ENCODE data around the gene CYRIA. TPM values are rescaled to one million over a fixed set of nuclear protein-coding genes. Genes with fewer than 3 reads are reported as not detected.

CYRIA gene
- total RNA-seq, 4 donors from 2014 or later, result 3.3 to 8.0 (median 4.5) TPM

DNA sequence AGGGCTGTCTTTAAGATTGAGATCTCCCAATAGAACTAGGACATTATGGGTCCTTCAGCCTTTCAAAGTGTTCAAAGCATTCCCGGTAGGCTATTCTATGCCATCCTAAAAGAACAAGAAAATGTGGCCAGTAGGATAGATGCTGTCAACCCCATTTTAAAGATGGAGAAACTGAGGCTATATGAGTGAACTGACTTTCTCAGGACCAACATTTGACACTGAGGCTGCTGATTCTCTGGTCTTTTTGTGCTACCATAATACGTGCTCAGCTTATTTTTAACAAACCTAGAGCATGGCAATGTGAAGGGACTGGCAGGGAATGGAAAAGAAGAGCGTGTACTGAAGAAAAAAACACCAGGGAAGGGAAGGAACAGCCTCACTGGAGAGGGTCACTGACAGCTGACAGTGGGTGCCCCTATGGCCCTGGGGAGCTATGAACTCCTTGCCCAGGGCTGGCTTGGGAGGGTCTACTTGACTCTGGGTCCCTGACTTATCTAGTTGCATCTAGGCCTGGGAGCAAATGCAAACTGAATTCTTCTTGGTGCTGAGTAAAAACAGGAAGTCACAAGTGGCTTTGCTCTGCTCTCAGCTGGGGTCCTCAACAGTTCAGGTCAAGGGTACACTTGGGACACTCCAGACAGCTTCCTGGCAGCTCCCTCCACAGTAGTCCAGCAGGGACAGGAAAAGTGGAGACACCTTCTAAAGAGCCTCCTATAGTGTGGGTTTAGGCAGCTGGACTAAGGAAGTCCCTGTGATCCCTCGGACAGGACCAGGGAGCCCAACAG lies 2.3 kb downstream of the CYRIA start:
- DNase-seq, result no peak
- no peaks in the 10 kb centered on the region for H3K9me3 ChIP-seq
- H3K27me3 ChIP-seq, result no peaks in the 10 kb centered on the region
- no peaks in the 10 kb centered on the region for H3K36me3 ChIP-seq
- H3K4me1 ChIP-seq, result peaks cover 44 to 45% of the 10 kb centered on the region in 2 donors
- in situ Hi-C loops (cut with MboI; ENCODE audit: low sequenced_read_pairs in 4 of 4) (no loop called here), intact Hi-C loops (cut with DNase I; ENCODE audit: low total_unique reads) (loop anchor here (5.0 kb wide), 1 partner anchor 36 kb away; no protein-coding TSS in a partner anchor)
- peak overlapping the region; percentile 70 to 79 (median 73) for H3K27ac ChIP-seq
- TF ChIP-seq, protein P1, sequence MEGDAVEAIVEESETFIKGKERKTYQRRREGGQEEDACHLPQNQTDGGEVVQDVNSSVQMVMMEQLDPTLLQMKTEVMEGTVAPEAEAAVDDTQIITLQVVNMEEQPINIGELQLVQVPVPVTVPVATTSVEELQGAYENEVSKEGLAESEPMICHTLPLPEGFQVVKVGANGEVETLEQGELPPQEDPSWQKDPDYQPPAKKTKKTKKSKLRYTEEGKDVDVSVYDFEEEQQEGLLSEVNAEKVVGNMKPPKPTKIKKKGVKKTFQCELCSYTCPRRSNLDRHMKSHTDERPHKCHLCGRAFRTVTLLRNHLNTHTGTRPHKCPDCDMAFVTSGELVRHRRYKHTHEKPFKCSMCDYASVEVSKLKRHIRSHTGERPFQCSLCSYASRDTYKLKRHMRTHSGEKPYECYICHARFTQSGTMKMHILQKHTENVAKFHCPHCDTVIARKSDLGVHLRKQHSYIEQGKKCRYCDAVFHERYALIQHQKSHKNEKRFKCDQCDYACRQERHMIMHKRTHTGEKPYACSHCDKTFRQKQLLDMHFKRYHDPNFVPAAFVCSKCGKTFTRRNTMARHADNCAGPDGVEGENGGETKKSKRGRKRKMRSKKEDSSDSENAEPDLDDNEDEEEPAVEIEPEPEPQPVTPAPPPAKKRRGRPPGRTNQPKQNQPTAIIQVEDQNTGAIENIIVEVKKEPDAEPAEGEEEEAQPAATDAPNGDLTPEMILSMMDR (IDR thresholded peaks at IDR 0.05 in 4 of 5, conservative IDR thresholded peaks at IDR 0.05 in 1 of 5), result no peak
- no peak for TF ChIP-seq POLR2A (IDR thresholded peaks at IDR 0.05)
- peak overlapping the region in 3 of 4 donors; percentile 8 to 75 (median 71) for H3K4me3 ChIP-seq
- ATAC-seq, result no peak

DNA sequence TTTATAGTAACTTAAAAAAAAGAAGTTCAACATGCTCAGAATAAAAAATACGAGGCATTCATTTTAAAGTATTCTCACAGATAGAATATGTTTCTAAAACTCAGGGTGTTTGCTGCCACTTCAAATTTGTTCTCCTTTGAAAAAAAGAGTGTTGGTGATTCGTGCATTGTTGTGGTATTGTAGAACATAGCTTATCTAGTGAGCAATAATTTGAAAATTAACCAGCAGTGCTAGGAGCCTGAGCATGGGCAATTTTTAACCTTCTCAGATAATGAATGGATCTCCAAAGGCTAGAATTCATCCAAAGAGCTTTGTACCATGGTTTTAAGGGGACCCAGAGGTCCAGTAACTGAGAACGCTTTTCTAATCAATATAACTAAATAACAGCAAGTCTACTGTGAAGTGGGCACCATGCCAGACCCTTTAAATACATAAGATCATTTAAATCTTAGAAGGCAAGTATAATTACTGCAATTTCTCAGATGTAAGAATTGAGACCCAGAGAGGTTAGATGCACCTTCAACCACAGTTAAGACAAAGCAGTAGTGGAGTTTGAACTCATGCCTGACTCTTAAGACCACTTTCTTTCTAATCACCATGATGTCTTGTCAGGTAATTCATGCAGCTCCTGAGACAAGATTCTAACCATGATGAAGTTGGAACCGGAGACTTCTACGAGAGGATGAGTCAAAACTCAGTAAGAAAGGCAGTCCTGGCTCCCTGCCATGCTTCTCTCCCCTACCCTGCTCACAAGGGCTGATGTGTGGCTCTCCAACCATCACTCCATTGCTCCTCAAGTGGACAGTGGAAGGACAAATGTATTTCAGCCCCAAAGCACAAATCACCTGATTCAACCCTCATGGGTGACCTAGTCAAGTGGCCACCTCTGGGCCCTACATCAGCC lies 3.4 kb downstream of the CYRIA start:
- no peaks in the 10 kb centered on the region for H3K27me3 ChIP-seq
- no peak for ATAC-seq
- no peaks in the 10 kb centered on the region for H3K9me3 ChIP-seq
- no peaks in the 10 kb centered on the region for H3K36me3 ChIP-seq
- H3K4me3 ChIP-seq, result no peak overlapping the region
- peak overlapping the region in 1 of 4 donors; percentile 22 for H3K27ac ChIP-seq
- TF ChIP-seq POLR2A (IDR thresholded peaks at IDR 0.05), result no peak
- TF ChIP-seq, protein P1 (IDR thresholded peaks at IDR 0.05 in 4 of 5, conservative IDR thresholded peaks at IDR 0.05 in 1 of 5), result no peak
- no peak for DNase-seq
- in situ Hi-C loops (cut with MboI; ENCODE audit: low sequenced_read_pairs in 4 of 4), result no loop called here
- peaks cover 55 to 56% of the 10 kb centered on the region in 2 donors for H3K4me1 ChIP-seq
- intact Hi-C loops (cut with DNase I; ENCODE audit: low total_unique reads), result loop anchor here (5.0 kb wide), 1 partner anchor 35 kb away; no protein-coding TSS in a partner anchor

DNA sequence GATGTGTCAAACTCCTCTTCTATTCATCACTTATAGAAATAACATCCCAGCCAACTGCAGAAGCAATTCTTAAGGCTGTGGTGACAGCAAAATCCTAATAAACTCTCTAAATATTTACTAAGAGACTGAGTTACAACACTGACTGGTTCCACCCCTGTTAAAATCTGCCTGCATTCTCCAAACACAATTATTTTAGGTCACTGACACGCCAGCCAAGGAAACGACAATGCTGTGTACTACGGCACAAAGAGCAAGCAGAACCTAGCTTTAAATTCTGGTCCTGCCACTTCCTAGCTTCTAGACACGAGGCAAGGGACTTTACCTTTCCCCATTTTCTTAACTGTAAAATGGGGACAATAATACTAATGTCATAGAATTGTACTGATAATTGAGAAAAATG lies 4.1 kb downstream of the CYRIA start:
- Histone ChIP-seq H3K36me3 (no peaks in the 10 kb centered on the region), H3K4me1 (peaks cover 58 to 63% of the 10 kb centered on the region in 2 donors), H3K27ac (no peak overlapping the region), H3K27me3 (no peaks in the 10 kb centered on the region), H3K9me3 (no peaks in the 10 kb centered on the region), H3K4me3 (no peak overlapping the region)
- ATAC-seq (no peak), DNase-seq (no peak)
- TF ChIP-seq, protein P1 (IDR thresholded peaks at IDR 0.05 in 4 of 5, conservative IDR thresholded peaks at IDR 0.05 in 1 of 5), result no peak
- no peak for TF ChIP-seq POLR2A (IDR thresholded peaks at IDR 0.05)
- in situ Hi-C loops (cut with MboI; ENCODE audit: low sequenced_read_pairs in 4 of 4) (no loop called here), intact Hi-C loops (cut with DNase I; ENCODE audit: low total_unique reads) (loop anchor here (5.0 kb wide), 1 partner anchor 34 kb away; no protein-coding TSS in a partner anchor)

DNA sequence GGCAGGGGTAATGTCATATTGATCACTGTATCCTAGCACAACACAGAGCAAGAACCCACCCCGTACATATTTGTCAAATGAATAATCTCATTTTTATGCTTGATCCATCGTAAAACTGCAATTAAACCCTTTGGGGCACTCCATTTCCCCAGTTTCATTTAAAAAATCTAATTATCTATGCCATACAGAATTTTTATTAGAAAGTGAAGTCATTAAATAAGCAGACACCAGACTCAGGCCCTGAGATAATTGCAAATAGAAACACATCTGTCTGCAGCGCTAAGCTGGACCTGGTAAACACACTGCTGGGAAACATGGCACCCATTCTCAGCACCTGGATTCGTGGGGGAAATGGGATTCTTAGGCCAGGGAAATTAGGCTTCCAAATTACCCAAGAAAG lies 5.1 kb downstream of the CYRIA start:
- ATAC-seq (no peak), DNase-seq (no peak)
- in situ Hi-C loops (cut with MboI; ENCODE audit: low sequenced_read_pairs in 4 of 4), result no loop called here
- Histone ChIP-seq H3K27ac (peak overlapping the region in 3 of 4 donors; percentile 31 to 88 (median 82)), H3K36me3 (no peaks in the 10 kb centered on the region), H3K4me3 (no peak overlapping the region), H3K27me3 (no peaks in the 10 kb centered on the region), H3K4me1 (peaks cover 62 to 73% of the 10 kb centered on the region in 2 donors), H3K9me3 (no peaks in the 10 kb centered on the region)
- TF ChIP-seq POLR2A (IDR thresholded peaks at IDR 0.05), result no peak
- TF ChIP-seq, protein P1 (IDR thresholded peaks at IDR 0.05 in 4 of 5, conservative IDR thresholded peaks at IDR 0.05 in 1 of 5), result no peak
- intact Hi-C loops (cut with DNase I; ENCODE audit: low total_unique reads), result loop anchor here (5.0 kb wide), 1 partner anchor 33 kb away; no protein-coding TSS in a partner anchor
